NB4 (cell line): ENCODE measurements around the gene TOR2A.

ENCODE experiments used
- CTCF ChIP-seq: IDR thresholded peaks from one replicate; pipeline ENCODE4 v1.5.1; 2012; ENCODE audit warnings: low read depth, low read length
- MAX ChIP-seq: IDR thresholded peaks from 2 replicates; pipeline ENCODE4 v1.6.1; 2011; ENCODE audit warnings: low read depth, low read length
- MYC ChIP-seq: IDR thresholded peaks from 2 replicates; pipeline ENCODE4 v1.6.1; 2011; ENCODE audit warnings: low read depth, low read length
- POLR2A ChIP-seq: IDR thresholded peaks from 2 replicates; pipeline ENCODE4 v1.6.1; 2011; ENCODE audit warnings: mild to moderate bottlenecking; ENCODE audit not compliant: insufficient read length; ENCODE audit errors: extremely low read depth

- no peak for TF ChIP-seq CTCF
- TF ChIP-seq MYC = no peak
- no peak for TF ChIP-seq MAX
- TF ChIP-seq POLR2A = no peak
Observed at GRCh38 chr9:127773981-127774380, 38.9 kb upstream of the TOR2A start.
